Motor neuron (in vitro differentiated cells): ENCODE results near the gene ID3. TPM values are rescaled to one million over a fixed set of nuclear protein-coding genes. Genes with fewer than 3 reads are reported as not detected.

Source experiments
- ATAC-seq, 8 experiments: fragments of 200-7000 bp; cut with Tn5 transposase; replicated peaks in 6 of 8; 2 replicates each; pipeline ENCODE4 v1.8.0; 2021; ENCODE audit warnings: mild to moderate bottlenecking in 8 of 8, moderate library complexity in 8 of 8
- H3K27ac ChIP-seq, 2 donors: fragments of 250-450 bp; sonication (Bioruptor Pico); 2 replicates each; pipeline ENCODE4 v1.9.0; 2021; ENCODE audit warnings: antibody characterized with exemption in 2 of 2, mild to moderate bottlenecking in 2 of 2, moderate library complexity in 1 of 2
- H3K4me1 ChIP-seq, 2 donors: fragments of 250-450 bp; sonication (Bioruptor Pico); replicated peaks in 1 of 2; 2 replicates each; pipeline ENCODE4 v1.6.1; 2021; ENCODE audit warnings: antibody characterized with exemption in 2 of 2, mild to moderate bottlenecking in 2 of 2, moderate library complexity in 1 of 2
- H3K4me3 ChIP-seq, 5 donors: fragments of 250-450 bp; sonication (Bioruptor Pico); 2 replicates each; pipeline ENCODE4 v1.9.0; 2021; ENCODE audit warnings: antibody characterized with exemption in 5 of 5, mild to moderate bottlenecking in 5 of 5, moderate library complexity in 4 of 5
- WGBS, 10 experiments: fragments of 450-650 bp; shearing (Covaris generic); methylation state at CpG; one replicate each; pipeline ENCODE4 v1.0.0; 2022; 5-methylcytosine and 5-hydroxymethylcytosine counted together
- in situ Hi-C, 9 experiments: fragments of 400-800 bp; cut with MboI; loops; one replicate each; pipeline ENCODE4 v1.15.0; 2021; ENCODE audit warnings: low sequenced_read_pairs in 9 of 9, low pct_unique_long_range_greater_than_20kb in 2 of 9; ENCODE audit not compliant: unreplicated experiment in 9 of 9
- total RNA-seq, 8 experiments: library from RNA; unstranded; fragments of 300-600 nt; gene quantifications; 2 replicates each; pipeline versions ENCODE4 v1.2.3 to v1.2.4, GENCODE V29; 2022

The ID3 gene, protein sequence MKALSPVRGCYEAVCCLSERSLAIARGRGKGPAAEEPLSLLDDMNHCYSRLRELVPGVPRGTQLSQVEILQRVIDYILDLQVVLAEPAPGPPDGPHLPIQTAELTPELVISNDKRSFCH
- 100 to 1,000 TPM in 4 of 8 experiments, 10 to 100 TPM in 4; 13.9 to 277 (median 70.3) TPM for total RNA-seq

DNA sequence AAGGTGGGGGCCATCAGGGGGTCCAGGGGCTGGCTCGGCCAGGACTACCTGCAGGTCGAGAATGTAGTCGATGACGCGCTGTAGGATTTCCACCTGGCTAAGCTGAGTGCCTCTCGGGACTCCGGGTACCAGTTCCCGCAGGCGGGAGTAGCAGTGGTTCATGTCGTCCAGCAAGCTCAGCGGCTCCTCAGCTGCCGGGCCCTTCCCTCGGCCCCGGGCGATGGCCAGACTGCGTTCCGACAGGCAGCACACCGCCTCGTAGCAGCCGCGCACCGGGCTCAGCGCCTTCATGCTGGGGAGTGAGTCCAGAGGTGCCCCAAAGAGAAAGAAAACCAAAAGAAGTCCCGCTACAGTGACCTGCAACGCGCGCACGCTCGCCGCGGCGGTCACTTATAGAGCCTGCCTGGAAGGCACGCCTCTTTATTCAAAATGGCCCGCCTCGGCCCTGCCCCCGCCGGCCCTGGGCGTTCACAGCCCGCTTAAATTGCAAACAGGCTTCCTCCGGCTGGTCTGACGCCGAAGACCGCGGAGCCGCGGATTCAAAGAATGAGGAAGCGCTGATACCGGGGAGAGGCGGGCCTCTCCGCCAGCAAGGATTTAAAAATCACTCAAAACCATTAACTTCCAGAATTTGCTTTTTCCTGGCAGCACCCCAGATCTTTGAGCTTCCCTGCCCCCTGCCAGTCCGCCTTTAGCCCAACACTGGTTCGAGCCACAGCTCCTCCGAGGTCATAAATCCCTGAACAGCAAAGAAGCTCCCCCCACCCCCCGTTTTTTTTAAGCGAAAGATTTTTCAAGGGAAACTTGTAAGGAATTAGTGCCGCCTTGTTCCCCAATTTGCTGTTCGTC is at the start of gene ID3:
TSS of gene ID3 (minus strand) at position 366 of the 849 bp plus-strand sequence. CDS start at position 291, 75 bp downstream.
- Histone ChIP-seq H3K4me3 (peak within 1 kb of the TSS; percentile 41 to 75 (median 55)), H3K27ac (peak within 1 kb of the TSS; percentile 63 to 78), H3K4me1 (peaks cover 37 to 58% of the 10 kb centered on the region in 2 donors)
- in situ Hi-C loops, result no loop called here
- ATAC-seq, result peak; percentile 45 to 67 (median 62)
- 0 to 2% (median 0%) methylated on average over 2 to 24 of the region's 57 CpGs; no CpG with 5 or more reads in 1 of the 10 experiments for WGBS, 10 experiments

DNA sequence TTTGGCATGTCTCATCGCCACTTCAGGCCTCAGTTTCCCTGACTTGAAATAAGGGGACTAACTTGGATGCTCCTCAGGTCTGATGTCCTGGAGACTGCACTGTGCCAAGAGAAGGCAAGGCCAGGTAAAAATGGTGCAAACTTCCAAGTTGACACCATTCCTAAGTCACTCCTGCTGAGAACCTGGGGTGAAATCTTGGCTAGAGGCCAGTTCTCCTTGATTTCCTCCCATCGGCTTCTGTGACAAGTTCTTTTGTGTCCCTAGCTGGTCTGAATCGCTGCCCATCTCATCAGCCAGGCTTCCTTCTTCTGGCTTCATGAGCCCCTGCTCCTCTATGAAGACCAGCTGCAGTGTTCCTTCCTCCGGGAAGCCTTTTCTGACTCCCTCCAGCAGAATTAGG is 48.6 kb upstream of the ID3 start:
- no peak overlapping the region for H3K4me3 ChIP-seq
- no peak for ATAC-seq
- WGBS, 10 experiments, result 60 to 83% (median 65%) methylated on average over 1 to 4 of the region's 4 CpGs; no CpG with 5 or more reads in 6 of the 10 experiments
- no peak overlapping the region for H3K27ac ChIP-seq
- H3K4me1 ChIP-seq, result no peaks in the 10 kb centered on the region
- in situ Hi-C loops, result no loop called here

DNA sequence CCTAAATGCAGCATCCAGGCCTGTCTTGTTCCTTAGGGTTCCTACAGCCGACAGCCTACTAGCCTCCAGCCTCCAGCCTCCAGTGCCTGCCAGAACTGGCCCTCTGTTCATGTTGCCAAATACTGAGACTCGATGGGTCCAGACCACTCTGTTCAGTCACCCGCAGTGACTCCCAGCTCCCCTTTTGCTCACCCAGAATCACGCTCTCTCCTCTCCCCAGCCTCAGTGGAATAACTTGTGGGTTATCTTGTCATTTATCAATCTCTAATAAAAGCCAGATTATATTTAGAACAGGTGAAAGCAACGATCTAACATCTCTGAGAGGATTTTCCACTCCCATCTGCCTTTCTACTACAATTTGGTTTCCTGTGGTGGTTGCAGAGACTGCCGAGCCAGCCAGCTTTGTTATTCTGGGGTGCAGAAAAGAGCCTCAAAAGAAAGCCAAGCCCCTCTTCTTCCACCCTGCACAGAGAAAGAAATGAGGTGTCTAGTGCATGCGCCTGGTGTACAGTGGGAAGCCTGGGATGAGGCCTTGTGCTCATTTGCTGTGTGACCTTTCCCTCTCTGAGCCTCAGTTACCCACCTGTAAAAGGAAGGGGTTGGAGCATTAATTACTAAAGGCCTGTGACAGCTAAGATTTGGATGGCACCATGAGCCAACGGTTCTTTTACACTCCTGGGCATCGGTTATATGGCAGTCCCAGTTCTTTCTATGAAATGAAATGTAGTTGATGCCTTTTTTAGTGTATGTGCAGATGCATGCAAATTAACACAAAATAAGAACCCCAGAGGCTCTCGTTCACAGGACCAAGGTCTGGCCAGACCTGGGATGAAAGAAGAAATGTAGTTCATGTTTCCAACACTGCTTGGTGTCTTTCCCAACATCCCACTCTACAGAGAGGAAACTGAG is 42.9 kb upstream of the ID3 start:
- in situ Hi-C loops, result no loop called here
- Histone ChIP-seq H3K4me3 (no peak overlapping the region), H3K27ac (no peak overlapping the region), H3K4me1 (peaks cover 17 to 18% of the 10 kb centered on the region in 2 donors)
- no peak for ATAC-seq
- WGBS, 10 experiments, result 0 to 94% (median 82%) methylated on average over 1 to 10 of the region's 10 CpGs; no CpG with 5 or more reads in 2 of the 10 experiments

DNA sequence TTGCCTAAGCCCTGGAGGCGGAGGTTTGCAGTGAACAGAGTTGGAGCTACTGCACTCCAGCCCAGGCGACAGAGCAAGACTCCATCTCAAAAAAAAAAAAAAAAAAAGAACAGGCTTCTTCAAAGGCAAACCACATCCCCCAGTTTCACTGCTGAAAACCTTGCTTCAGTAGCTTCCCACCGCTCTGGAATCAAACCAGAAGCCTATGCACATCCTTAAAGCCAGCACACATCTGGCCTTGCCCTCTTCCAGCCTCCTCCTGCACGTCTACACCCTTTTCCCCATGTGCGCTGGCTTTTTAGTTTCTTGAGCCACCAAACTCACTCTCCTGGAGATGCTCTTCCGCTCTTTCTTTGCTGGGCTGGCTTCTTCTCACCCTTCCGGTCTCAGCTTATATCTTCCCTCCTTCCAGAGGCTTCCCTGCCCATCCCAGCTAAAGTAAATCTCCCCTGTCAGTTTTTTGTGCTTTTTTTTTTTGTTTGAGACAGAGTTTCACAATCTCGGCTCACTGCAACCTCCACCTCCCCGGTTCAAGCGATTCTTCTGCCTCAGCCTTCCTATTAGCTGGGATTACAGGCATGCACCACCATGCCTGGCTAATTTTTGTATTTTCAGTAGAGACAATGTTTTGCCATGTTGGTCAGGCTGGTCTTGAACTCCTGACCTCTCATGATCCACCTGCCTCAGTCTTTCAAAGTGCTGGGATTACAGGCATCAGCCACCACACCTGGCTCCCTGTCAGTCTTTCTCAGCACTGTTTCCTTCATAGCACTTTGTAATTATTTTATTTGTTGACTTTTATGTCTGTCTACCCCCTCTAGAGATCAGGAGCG is 42.0 kb upstream of the ID3 start:
- in situ Hi-C loops, result no loop called here
- H3K4me1 ChIP-seq, result peaks cover 17 to 18% of the 10 kb centered on the region in 2 donors
- 40 to 94% (median 81%) methylated on average over 1 to 11 of the region's 11 CpGs for WGBS, 10 experiments
- no peak overlapping the region for H3K27ac ChIP-seq
- no peak overlapping the region for H3K4me3 ChIP-seq
- ATAC-seq, result peak in 1 of 8 experiments; percentile 26

DNA sequence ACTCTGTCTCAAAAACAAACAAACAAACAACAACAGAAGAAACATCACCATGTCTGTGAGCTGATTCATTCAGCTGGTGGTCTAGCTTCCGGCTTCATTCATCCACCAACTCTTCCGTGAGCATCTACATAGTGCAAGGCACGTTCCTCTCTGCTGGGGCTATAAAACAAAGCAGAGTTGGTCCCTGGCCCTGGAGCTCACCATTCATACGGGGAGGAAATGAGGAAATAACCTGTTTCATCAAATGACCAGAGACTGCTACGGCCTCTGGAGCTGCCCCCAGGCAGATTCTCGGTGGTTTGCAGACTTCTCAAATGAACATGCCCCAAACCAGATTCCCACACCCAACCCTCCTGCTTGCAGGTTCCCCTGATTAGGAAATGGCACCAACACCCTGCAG is 41.0 kb upstream of the ID3 start:
- ATAC-seq, result no peak
- H3K27ac ChIP-seq, result no peak overlapping the region
- in situ Hi-C loops, result no loop called here
- WGBS, 10 experiments, result 40 to 95% (median 80%) methylated on average over 1 to 6 of the region's 6 CpGs; no CpG with 5 or more reads in 3 of the 10 experiments
- H3K4me3 ChIP-seq, result no peak overlapping the region
- peaks cover 17 to 18% of the 10 kb centered on the region in 2 donors for H3K4me1 ChIP-seq

DNA sequence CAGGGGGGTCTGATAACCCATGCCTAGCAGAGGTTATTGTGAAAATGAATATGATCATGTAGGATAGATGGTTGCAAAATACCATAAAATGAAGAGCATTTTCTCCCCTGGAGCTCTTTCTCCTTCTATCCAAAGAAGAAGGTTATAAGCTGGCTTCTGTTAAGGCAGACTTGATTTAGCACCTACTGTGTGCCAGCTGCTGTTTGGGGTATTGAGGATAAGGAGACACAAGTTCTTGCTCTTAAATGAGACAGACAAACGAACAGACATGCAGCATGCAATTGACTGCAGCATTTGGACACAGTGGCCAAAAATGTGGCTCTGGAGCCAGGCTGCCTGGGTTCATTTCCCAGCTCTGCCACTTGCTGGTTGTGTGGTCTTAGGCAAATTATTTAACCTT is 39.8 kb upstream of the ID3 start:
- H3K4me3 ChIP-seq, result no peak overlapping the region
- no peak for ATAC-seq
- in situ Hi-C loops, result no loop called here

DNA sequence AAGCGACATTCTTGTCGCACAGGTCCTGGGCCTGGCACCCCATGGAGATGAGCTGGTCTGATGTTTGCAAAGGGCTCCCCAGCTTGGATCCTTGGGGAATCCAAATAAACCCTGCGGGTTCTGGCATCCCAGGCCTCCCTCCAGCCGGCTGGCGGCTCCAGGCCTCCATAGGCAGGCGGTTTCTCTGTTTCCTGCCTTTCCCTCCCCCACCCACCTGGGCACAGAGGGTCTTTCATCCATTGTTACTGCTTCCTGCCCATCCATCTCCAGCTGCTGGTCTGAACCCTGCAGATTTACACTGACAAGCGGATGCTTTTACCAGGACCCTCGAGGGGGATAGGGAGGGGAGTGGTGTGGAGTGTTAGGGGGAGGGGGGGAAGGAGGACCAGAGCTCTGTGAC is 39.1 kb upstream of the ID3 start:
- in situ Hi-C loops, result no loop called here
- Histone ChIP-seq H3K4me3 (no peak overlapping the region), H3K4me1 (peaks cover 17 to 24% of the 10 kb centered on the region in 2 donors), H3K27ac (peak overlapping the region; percentile 21 to 49)
- 13 to 80% (median 27%) methylated on average over 3 to 5 of the region's 8 CpGs; no CpG with 5 or more reads in 6 of the 10 experiments for WGBS, 10 experiments
- ATAC-seq, result peak in 5 of 8 experiments; percentile 57 to 81 (median 71)

More for the DNA sequence above, 39.8 kb upstream of the ID3 start:
- Histone ChIP-seq H3K27ac (peak overlapping the region in 1 of 2 donors; percentile 21), H3K4me1 (peaks cover 17 to 21% of the 10 kb centered on the region in 2 donors)
- 0 to 100% (median 80%) methylated on average over 1 of the region's 1 CpG; no CpG with 5 or more reads in 3 of the 10 experiments for WGBS, 10 experiments

DNA sequence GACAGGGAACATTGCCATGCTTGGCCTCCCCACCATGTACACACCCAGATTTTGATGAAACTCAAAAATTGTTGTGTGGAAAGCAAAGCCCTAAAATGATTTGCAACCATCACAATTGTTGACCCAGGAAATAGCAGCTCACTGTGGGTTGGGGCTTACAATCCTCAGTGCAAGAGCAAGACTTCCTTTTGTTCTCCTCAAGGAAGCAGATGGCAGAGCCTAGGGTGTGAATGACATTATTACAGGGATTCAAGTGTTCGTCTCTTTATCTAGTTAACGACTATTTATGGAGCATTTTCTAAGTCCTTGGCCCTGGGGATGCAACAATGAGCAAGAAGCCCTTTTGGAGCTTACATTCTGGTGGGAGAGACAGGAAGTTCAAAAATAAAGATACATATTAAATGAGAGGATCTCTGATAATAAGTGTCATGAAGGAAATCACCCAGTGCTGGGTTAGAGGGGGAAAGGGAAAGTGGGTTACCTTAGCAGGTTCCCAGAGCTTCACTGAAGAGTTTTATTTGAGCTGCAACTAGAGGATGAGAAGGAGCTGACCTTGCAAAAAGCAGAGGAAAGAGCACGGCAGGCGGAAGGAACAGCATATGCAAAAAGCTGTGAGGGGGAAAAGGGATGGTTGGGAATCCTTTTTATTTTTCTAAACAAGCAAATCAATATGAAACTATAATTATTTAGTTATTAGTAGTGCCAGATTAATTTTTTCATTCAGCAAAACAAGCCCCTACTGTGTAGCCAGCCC is 38.5 kb upstream of the ID3 start:
- Histone ChIP-seq H3K4me1 (peaks cover 17 to 24% of the 10 kb centered on the region in 2 donors), H3K27ac (peak overlapping the region; percentile 21 to 49), H3K4me3 (no peak overlapping the region)
- peak in 2 of 8 experiments; percentile 43 to 48 for ATAC-seq
- 10 to 93% (median 41%) methylated on average over 1 to 4 of the region's 4 CpGs; no CpG with 5 or more reads in 1 of the 10 experiments for WGBS, 10 experiments
- in situ Hi-C loops, result no loop called here

DNA sequence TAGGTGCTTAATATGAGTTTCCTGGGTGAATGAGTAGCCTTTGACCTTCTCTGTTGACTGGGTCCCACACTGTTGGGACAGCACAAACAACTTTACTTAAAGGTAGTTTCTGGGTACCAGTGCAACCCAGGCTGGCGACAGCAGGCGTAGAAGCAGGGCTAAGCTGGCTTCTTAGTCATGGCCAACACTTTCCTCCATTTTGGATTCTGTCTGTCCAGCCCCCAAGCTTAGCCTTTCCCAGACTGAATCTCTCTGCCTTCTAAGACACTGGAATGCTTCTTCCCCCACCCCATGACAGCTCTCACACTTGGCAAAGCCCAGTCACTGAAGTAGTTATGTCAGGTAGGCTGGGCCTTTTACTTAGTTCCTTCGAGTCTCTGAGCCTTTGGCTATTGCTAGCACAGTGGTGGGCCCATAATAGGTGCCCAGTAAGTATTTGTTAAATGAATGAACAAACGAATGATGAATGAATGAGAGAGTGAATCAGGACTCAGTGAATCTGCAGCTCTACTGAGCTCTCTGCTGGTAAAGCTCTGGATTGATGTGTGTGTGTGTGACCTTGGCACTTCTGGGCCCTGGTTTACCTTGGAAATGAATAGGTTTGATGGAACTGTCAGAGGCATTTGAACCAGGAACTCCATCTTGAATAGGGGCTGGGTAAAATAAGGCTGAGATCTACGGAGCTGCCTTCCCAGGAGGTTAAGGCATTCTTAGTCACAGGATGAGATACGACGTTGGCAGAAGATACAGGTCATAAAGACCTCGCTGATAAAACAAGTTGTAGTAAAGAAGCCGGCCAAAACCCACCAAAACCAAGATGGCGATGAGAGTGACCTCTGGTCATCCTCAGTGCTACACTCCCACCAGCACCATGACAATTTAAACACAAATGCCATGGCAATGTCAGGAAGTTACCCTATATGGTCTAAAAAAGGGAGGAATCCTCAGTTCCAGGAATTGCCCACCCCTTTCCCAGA is 37.4 kb upstream of the ID3 start:
- ATAC-seq, result peak in 4 of 8 experiments; percentile 11 to 57 (median 34)
- 59 to 100% (median 80%) methylated on average over 1 to 10 of the region's 10 CpGs; no CpG with 5 or more reads in 2 of the 10 experiments for WGBS, 10 experiments
- H3K4me1 ChIP-seq, result peaks cover 17 to 26% of the 10 kb centered on the region in 2 donors
- no peak overlapping the region for H3K27ac ChIP-seq
- in situ Hi-C loops, result no loop called here
- no peak overlapping the region for H3K4me3 ChIP-seq

DNA sequence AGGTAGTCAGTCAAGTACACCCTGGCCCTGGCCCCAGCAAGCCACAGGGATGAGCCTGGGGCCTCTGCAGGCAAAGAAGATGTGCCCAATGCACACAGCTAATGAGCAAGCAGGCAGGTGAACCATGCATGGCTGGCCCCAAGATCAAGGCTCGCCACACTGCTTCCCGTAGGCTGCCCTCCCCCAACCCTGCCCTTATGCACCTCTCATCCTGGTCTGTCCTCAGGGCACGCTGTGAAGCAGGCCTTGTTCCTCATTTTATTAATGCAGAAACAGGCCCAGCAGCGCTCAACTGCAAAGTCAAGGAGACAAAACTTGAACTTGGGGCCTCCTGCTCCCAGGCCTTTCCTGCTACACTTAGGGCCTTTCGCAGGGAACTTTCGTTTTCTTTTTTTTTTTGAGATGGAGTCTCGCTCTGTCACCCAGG is 35.6 kb upstream of the ID3 start:
- peak in 1 of 8 experiments; percentile 9 for ATAC-seq
- H3K4me1 ChIP-seq, result peaks cover 17 to 28% of the 10 kb centered on the region in 2 donors
- in situ Hi-C loops, result no loop called here
- no peak overlapping the region for H3K27ac ChIP-seq
- no peak overlapping the region for H3K4me3 ChIP-seq
- WGBS, 10 experiments, result 60 to 100% (median 86%) methylated on average over 1 to 5 of the region's 7 CpGs; no CpG with 5 or more reads in 5 of the 10 experiments
